B cell (primary cell): ENCODE measurements around the gene MRPL36. TPM values are rescaled to one million over a fixed set of nuclear protein-coding genes. Genes with fewer than 3 reads are reported as not detected.

Experiments used
- ATAC-seq: fragments of 200-7000 bp; cut with Tn5 transposase; one replicate; pipeline ENCODE4 v1.10.0; 2021; ENCODE audit warnings: low read depth, mild to moderate bottlenecking, moderate number of reproducible peaks, moderate library complexity
- CTCF ChIA-PET: fragments of 350-600 bp; sonication (Branson Sonifier 250); formaldehyde crosslinking; loops from one replicate; lab custom pipeline; 2021; ENCODE audit warnings: antibody characterized with exemption, inconsistent platforms; lab: Charles Lee
- POLR2A ChIA-PET: fragments of 350-600 bp; sonication (Branson Sonifier 250); formaldehyde crosslinking; loops from one replicate; lab custom pipeline; 2021; ENCODE audit warnings: antibody characterized with exemption; lab: Charles Lee
- DNase-seq: peaks from one replicate; pipeline ENCODE4 v3.0.0; 2013
- H2AFZ ChIP-seq: 2 replicates; pipeline ENCODE4 v1.6.1; 2012; ENCODE audit warnings: mild to moderate bottlenecking, low read depth, low read length; ENCODE audit not compliant: insufficient read depth, poor library complexity, severe bottlenecking
- H3K27ac ChIP-seq, 2 donors: 1 replicate in 1 of 2; 2 replicates in 1 of 2; pipeline ENCODE4 v1.5.1; 2012 to 2013; ENCODE audit warnings: low read length in 2 of 2, mild to moderate bottlenecking in 2 of 2, moderate library complexity in 1 of 2
- H3K27me3 ChIP-seq, 4 experiments: fragments of 200-600 bp in 1 of 4; sonication (generic) in 1 of 4; replicated peaks in 1 of 4; 1 replicate in 2 of 4; 2 replicates in 2 of 4; pipeline versions ENCODE4 v1.6.1 to v1.7.0; 2013 to 2016; ENCODE audit warnings: low read length in 3 of 4, mild to moderate bottlenecking in 2 of 4, mixed read lengths in 1 of 4, moderate library complexity in 1 of 4; ENCODE audit not compliant: insufficient read depth in 4 of 4, control insufficient read depth in 3 of 4; ENCODE audit errors: control extremely low read depth in 1 of 4
- H3K36me3 ChIP-seq, 2 experiments: replicated peaks in 1 of 2; 1 replicate in 1 of 2; 2 replicates in 1 of 2; pipeline versions ENCODE4 v1.6.1 to v1.7.1; 2013; ENCODE audit warnings: low read length in 1 of 2; ENCODE audit not compliant: insufficient read depth in 2 of 2, control insufficient read depth in 1 of 2; ENCODE audit errors: control extremely low read depth in 1 of 2, extremely low read depth in 1 of 2
- H3K4me1 ChIP-seq, 2 donors: fragments of 200-600 bp in 1 of 2; sonication (generic) in 1 of 2; 1 replicate in 1 of 2; 2 replicates in 1 of 2; pipeline versions ENCODE4 v1.5.1 to v1.6.1; 2013 to 2017; ENCODE audit warnings: low read length in 2 of 2; ENCODE audit not compliant: control insufficient read depth in 2 of 2, insufficient read depth in 2 of 2
- H3K4me2 ChIP-seq: replicated peaks from 2 replicates; pipeline ENCODE3; 2012; ENCODE audit warnings: mild to moderate bottlenecking, low read depth, low read length; ENCODE audit not compliant: poor library complexity, severe bottlenecking
- H3K4me3 ChIP-seq, 5 experiments: fragments of 200-600 bp in 1 of 5; sonication (generic) in 1 of 5; 1 replicate in 3 of 5; 2 replicates in 2 of 5; pipeline versions ENCODE4 v1.5.1 to v1.7.0; 2011 to 2016; ENCODE audit warnings: low read length in 4 of 5, mild to moderate bottlenecking in 4 of 5, low read depth in 2 of 5, control low read depth in 1 of 5, moderate library complexity in 1 of 5; ENCODE audit not compliant: insufficient read depth in 1 of 5; ENCODE audit errors: control extremely low read depth in 1 of 5, extremely low read depth in 1 of 5
- H3K79me2 ChIP-seq: fragments of 200-600 bp; sonication (generic); one replicate; pipeline ENCODE4 v1.6.0; 2016; ENCODE audit warnings: low read length; ENCODE audit not compliant: control insufficient read depth, insufficient read depth
- H3K9ac ChIP-seq: fragments of 200-600 bp; sonication (generic); 2 replicates; pipeline ENCODE4 v1.6.1; 2017; ENCODE audit warnings: mild to moderate bottlenecking, low read length, moderate library complexity
- H3K9me3 ChIP-seq, 3 donors: one replicate each; pipeline versions ENCODE4 v1.6.1 to v1.7.1; 2013; ENCODE audit warnings: low read length in 2 of 3; ENCODE audit not compliant: control insufficient read depth in 2 of 3, insufficient read depth in 1 of 3; ENCODE audit errors: control extremely low read depth in 1 of 3
- H4K20me1 ChIP-seq: 2 replicates; pipeline ENCODE4 v1.6.0; 2012; ENCODE audit warnings: mild to moderate bottlenecking, low read length; ENCODE audit not compliant: insufficient read depth, control insufficient read depth, poor library complexity, severe bottlenecking
- H3K27ac Mint-ChIP-seq: one replicate; pipeline ENCODE4 v1.8.0; 2021; ENCODE audit warnings: mixed read lengths
- H3K27me3 Mint-ChIP-seq: one replicate; pipeline ENCODE4 v1.8.0; 2021; ENCODE audit warnings: mixed read lengths
- H3K4me1 Mint-ChIP-seq: one replicate; pipeline ENCODE4 v1.8.0; 2021; ENCODE audit warnings: mixed read lengths
- H3K4me3 Mint-ChIP-seq: one replicate; pipeline ENCODE4 v1.8.0; 2021; ENCODE audit warnings: mixed read lengths
- H3K9me3 Mint-ChIP-seq: one replicate; pipeline ENCODE4 v1.8.0; 2022; ENCODE audit warnings: mixed read lengths; ENCODE audit not compliant: insufficient read depth
- CTCF ChIP-seq: fragments of 200-600 bp; IDR thresholded peaks from one replicate; pipeline ENCODE4 v1.8.0; 2022; ENCODE audit warnings: antibody characterized with exemption, mild to moderate bottlenecking
- EZH2 ChIP-seq: IDR thresholded peaks from 2 replicates; pipeline ENCODE4 v1.6.1; 2012; ENCODE audit warnings: borderline replicate concordance, low read depth, mild to moderate bottlenecking, moderate library complexity, low read length; ENCODE audit not compliant: insufficient read depth, poor library complexity, severe bottlenecking
- WGBS: methylation state at CpG from one replicate; pipeline ENCODE4 v1.1.5; 2013; ENCODE audit warnings: missing lambda C conversion rate; ENCODE audit not compliant: insufficient coverage; 5-methylcytosine and 5-hydroxymethylcytosine counted together
- intact Hi-C: fragments of 100-400 bp; cut with micrococcal nuclease; formaldehyde crosslinking; loops from one replicate; pipeline ENCODE4 v1.10.0; 2022
- polyA plus RNA-seq: library from polyadenylated mRNA; depleted of rRNA; stranded (reverse); fragments of >200 nt; gene quantifications from 2 replicates; pipeline ENCODE4 v1.2.3, GENCODE V29; 2012
- total RNA-seq, 2 donors: library from RNA; stranded (reverse); fragments of 120-200 nt in 1 of 2; gene quantifications; 1 replicate in 1 of 2; 2 replicates in 1 of 2; pipeline versions ENCODE4 v1.2.3 to v1.2.4, GENCODE V29; 2013 to 2022

Gene MRPL36
- total and polyA plus RNA-seq, 2 donors (not counting 1 experiment from before 2014, with no cell fraction given): 12.5 to 25.0 TPM

GRCh38 chr5:1826235-1826980, 26.8 kb upstream of the MRPL36 start:
- no peak overlapping the region for H3K27ac Mint-ChIP-seq
- Histone ChIP-seq H3K4me1 (no peaks in the 10 kb centered on the region), H3K79me2 (no peaks in the 10 kb centered on the region), H4K20me1 (no peaks in the 10 kb centered on the region), H3K4me2 (no peak overlapping the region), H3K4me3 (no peak overlapping the region), H3K9me3 (peaks cover 0 to 5% (median 0%) of the 10 kb centered on the region in 3 donors), H3K27me3 (no peaks in the 10 kb centered on the region), H2AFZ (no peak overlapping the region), H3K27ac (no peak overlapping the region), H3K9ac (no peak overlapping the region), H3K36me3 (peaks cover 1 to 2% of the 10 kb centered on the region in 2 experiments)
- intact Hi-C loops: no loop called here
- 93% methylated on average over 24 of the region's 26 CpGs for WGBS
- H3K27me3 Mint-ChIP-seq: no peaks in the 10 kb centered on the region
- H3K9me3 Mint-ChIP-seq: no peaks in the 10 kb centered on the region
- ChIA-PET POLR2A (no interaction called here), CTCF (no interaction called here)
- ATAC-seq (no peak), DNase-seq (no peak)
- no peaks in the 10 kb centered on the region for H3K4me1 Mint-ChIP-seq
- TF ChIP-seq CTCF: no peak
- TF ChIP-seq EZH2: no peak
- no peak overlapping the region for H3K4me3 Mint-ChIP-seq
